K562 (cell line): ENCODE results near the gene DCST1. TPM values are rescaled to one million over a fixed set of nuclear protein-coding genes. Genes with fewer than 3 reads are reported as not detected.
A peak's percentile ranks its signal among the peaks of the same experiment; 100 is the strongest.

ENCODE experiments used
- BRF2 ChIP-seq: IDR thresholded peaks from 3 replicates; pipeline ENCODE4 v1.6.1; 2011; ENCODE audit warnings: borderline replicate concordance, mild to moderate bottlenecking; ENCODE audit not compliant: insufficient read length, insufficient read depth
- COPS2 ChIP-seq: fragments of 450-650 bp; conservative IDR thresholded peaks from 2 replicates; pipeline ENCODE4 v1.6.1; 2016; ENCODE audit warnings: mild to moderate bottlenecking, moderate library complexity
- CUX1 ChIP-seq: fragments of 200-800 bp; sonication (Bioruptor generic); IDR thresholded peaks from 2 replicates; pipeline ENCODE4 v1.6.1; 2016; ENCODE audit warnings: missing genetic modification characterization, missing compliant biosample characterization
- ELK1 ChIP-seq: sonication (generic); formaldehyde crosslinking; IDR thresholded peaks from 2 replicates; pipeline ENCODE4 v1.8.1; 2022; ENCODE audit warnings: missing genetic modification reagents
- GTF2A2 ChIP-seq: IDR thresholded peaks from 2 replicates; pipeline ENCODE4 v1.6.1; 2016; ENCODE audit warnings: mild to moderate bottlenecking, missing genetic modification characterization, missing compliant biosample characterization
- MED1 ChIP-seq: sonication (generic); formaldehyde crosslinking; IDR thresholded peaks from 2 replicates; pipeline ENCODE4 v1.8.1; 2023; ENCODE audit warnings: missing genetic modification reagents, borderline replicate concordance
- MIER1 ChIP-seq: fragments of 450-650 bp; IDR thresholded peaks from 2 replicates; pipeline ENCODE4 v1.6.1; 2016; ENCODE audit warnings: antibody characterized with exemption, mild to moderate bottlenecking, low read depth
- NCOA6 ChIP-seq: fragments of 450-650 bp; IDR thresholded peaks from 2 replicates; pipeline ENCODE4 v1.6.1; 2017; ENCODE audit warnings: mild to moderate bottlenecking
- RFX1 ChIP-seq: fragments of 450-650 bp; IDR thresholded peaks from 2 replicates; pipeline ENCODE4 v1.6.1; 2016; ENCODE audit warnings: mild to moderate bottlenecking, moderate library complexity
- SETDB1 ChIP-seq: IDR thresholded peaks from one replicate; pipeline ENCODE4 v1.6.1; 2012; ENCODE audit warnings: low read length, control low read depth, inconsistent platforms
- TARDBP ChIP-seq: fragments of 450-650 bp; IDR thresholded peaks from 2 replicates; pipeline ENCODE4 v1.6.1; 2016
- ZFP1 ChIP-seq: fragments of 450-650 bp; formaldehyde crosslinking; IDR thresholded peaks from 2 replicates; pipeline ENCODE4 v1.4.0; 2020; ENCODE audit warnings: mild to moderate bottlenecking, mixed read lengths
- ZFX ChIP-seq: sonication (generic); formaldehyde crosslinking; IDR thresholded peaks from 2 replicates; pipeline ENCODE4 v1.8.0; 2022; ENCODE audit warnings: mild to moderate bottlenecking, missing genetic modification reagents, moderate library complexity
- ZKSCAN1 ChIP-seq: fragments of 150-350 bp; IDR thresholded peaks from 2 replicates; pipeline ENCODE4 v1.6.1; 2016; ENCODE audit warnings: low read depth, low read length
- ZNF609 ChIP-seq: sonication (generic); formaldehyde crosslinking; IDR thresholded peaks from 2 replicates; pipeline ENCODE4 v1.8.1; 2023; ENCODE audit warnings: missing genetic modification reagents, mild to moderate bottlenecking, borderline replicate concordance
- ZNF696 ChIP-seq: fragments of 250-450 bp; sonication (Bioruptor Pico); conservative IDR thresholded peaks from 2 replicates; pipeline ENCODE4 v1.4.0; 2020; ENCODE audit warnings: mild to moderate bottlenecking, moderate library complexity
- polyA plus RNA-seq, 8 experiments: library from polyadenylated mRNA; depleted of rRNA in 4 of 8; stranded (reverse) in 5 of 8; unstranded in 3 of 8; fragments of >200 nt; fragmentation: Nextera tagmentation in 2 of 8; fragmentation: Illumina TruSeq in 1 of 8; extraction: Ambion mirVana in 2 of 8; extraction: Trizol in 1 of 8; gene quantifications; 2 replicates each; pipeline versions ENCODE4 v1.2.1 to v1.2.3, GENCODE V29; 2011 to 2014; ENCODE audit warnings: inconsistent platforms in 1 of 8, missing spikeins in 1 of 8
- total RNA-seq, 7 experiments: library from RNA; depleted of rRNA in 6 of 7; stranded (reverse); fragments of >200 nt in 6 of 7; fragmentation: Illumina TruSeq in 2 of 7; extraction: Trizol in 2 of 7; gene quantifications; 2 replicates each; pipeline versions ENCODE4 v1.2.1 to v1.2.3, GENCODE V29; 2011 to 2021; ENCODE audit warnings: low replicate concordance in 1 of 7

DCST1 gene
- total and polyA plus RNA-seq, 9 of the 15 experiments (the other 6 are each of a cell fraction or from before 2014, with no cell fraction given), result not detected

- TF ChIP-seq ZFX (CRISPR knock-in tag), result peak; percentile 57; the same call in 1 of the 2 replicates
- no peak for TF ChIP-seq ELK1 (CRISPR knock-in tag)
- no peak for TF ChIP-seq ZKSCAN1
- no peak for TF ChIP-seq TARDBP
- no peak for TF ChIP-seq BRF2
- no peak for TF ChIP-seq SETDB1
- TF ChIP-seq MIER1, result peak; percentile 62; the same call in 1 of the 2 replicates
- TF ChIP-seq COPS2, result no peak
- no peak for TF ChIP-seq ZNF696 (CRISPR knock-in tag)
- no peak for TF ChIP-seq GTF2A2 (tag)
- TF ChIP-seq ZNF609 (CRISPR knock-in tag), result no peak
- peak; percentile 88 for TF ChIP-seq RFX1
- TF ChIP-seq ZFP1 (CRISPR knock-in tag), result no peak
- TF ChIP-seq NCOA6, result no peak
- TF ChIP-seq MED1 (CRISPR knock-in tag), result no peak
- no peak for TF ChIP-seq CUX1 (CRISPR knock-in tag)
Measured at GRCh38 chr1:155084722-155085503, 51.3 kb downstream of the DCST1 start (continued).
